Sigmoid colon (tissue), 4 donors: ENCODE measurements around the gene TRPT1.

Experiments used
- POLR2A ChIP-seq, 2 donors: fragments of 450-650 bp; IDR thresholded peaks; one replicate each; pipeline ENCODE4 v1.6.1; 2016; ENCODE audit warnings: antibody characterized with exemption in 2 of 2, mild to moderate bottlenecking in 2 of 2, moderate library complexity in 2 of 2
- POLR2AphosphoS5 ChIP-seq, 4 donors: sonication (generic); formaldehyde crosslinking; IDR thresholded peaks; one replicate each; pipeline ENCODE4 v1.6.1; 2017; ENCODE audit warnings: antibody characterized with exemption in 4 of 4
- TF ChIP-seq, protein P1 (sequence below), 4 experiments: fragments of 450-650 bp in 3 of 4; fragments of 200-600 bp in 1 of 4; IDR thresholded peaks; one replicate each; pipeline ENCODE4 v1.5.1; 2016 to 2019; ENCODE audit warnings: antibody characterized with exemption in 4 of 4, mild to moderate bottlenecking in 3 of 4, moderate library complexity in 2 of 4

DNA sequence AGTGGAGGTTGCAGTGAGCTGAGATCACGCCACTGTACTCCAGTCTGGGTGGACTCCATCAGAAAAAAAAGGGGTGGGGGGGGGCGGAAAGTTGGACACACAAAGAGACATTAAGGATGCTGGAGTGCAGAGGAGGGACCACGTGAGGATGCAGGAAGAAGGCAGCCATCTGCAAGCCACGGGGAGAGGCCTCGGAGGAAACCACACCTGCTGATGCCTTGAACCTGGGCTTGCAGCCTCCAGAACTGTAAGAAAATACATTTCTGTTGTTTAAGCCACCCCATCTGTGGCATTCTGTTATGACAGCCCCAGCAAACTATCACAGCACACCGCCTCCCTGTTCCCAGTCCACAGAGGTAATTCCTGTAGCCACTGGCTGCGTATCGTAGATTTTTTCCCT, 49.2 kb downstream of the TRPT1 start:
- TF ChIP-seq, protein P1, sequence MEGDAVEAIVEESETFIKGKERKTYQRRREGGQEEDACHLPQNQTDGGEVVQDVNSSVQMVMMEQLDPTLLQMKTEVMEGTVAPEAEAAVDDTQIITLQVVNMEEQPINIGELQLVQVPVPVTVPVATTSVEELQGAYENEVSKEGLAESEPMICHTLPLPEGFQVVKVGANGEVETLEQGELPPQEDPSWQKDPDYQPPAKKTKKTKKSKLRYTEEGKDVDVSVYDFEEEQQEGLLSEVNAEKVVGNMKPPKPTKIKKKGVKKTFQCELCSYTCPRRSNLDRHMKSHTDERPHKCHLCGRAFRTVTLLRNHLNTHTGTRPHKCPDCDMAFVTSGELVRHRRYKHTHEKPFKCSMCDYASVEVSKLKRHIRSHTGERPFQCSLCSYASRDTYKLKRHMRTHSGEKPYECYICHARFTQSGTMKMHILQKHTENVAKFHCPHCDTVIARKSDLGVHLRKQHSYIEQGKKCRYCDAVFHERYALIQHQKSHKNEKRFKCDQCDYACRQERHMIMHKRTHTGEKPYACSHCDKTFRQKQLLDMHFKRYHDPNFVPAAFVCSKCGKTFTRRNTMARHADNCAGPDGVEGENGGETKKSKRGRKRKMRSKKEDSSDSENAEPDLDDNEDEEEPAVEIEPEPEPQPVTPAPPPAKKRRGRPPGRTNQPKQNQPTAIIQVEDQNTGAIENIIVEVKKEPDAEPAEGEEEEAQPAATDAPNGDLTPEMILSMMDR (IDR thresholded peaks at IDR 0.05): no peak
- TF ChIP-seq POLR2A (IDR thresholded peaks at IDR 0.05) (no peak), POLR2AphosphoS5 (IDR thresholded peaks at IDR 0.05) (no peak)
